Activated T-helper 2 cell treated with anti-CD3 and anti-CD28 coated beads, Interferon-gamma antibody, Interleukin-2, Interleukin-4, amounts not matched to agents 10 μg/mL and 5 μg/mL and 100 μg/mL, durations not matched to agents 14 hours and 24 hours and 36 hours (primary cell): ENCODE results near the gene SLC6A1. TPM values are rescaled to one million over a fixed set of nuclear protein-coding genes. Genes with fewer than 3 reads are reported as not detected.

Source experiments
- DNase-seq: peaks from one replicate; pipeline ENCODE4 v3.0.0; 2021; ENCODE audit warnings: low spot score
- H3K27ac Mint-ChIP-seq: one replicate; pipeline ENCODE4 v1.8.0; 2021; ENCODE audit warnings: mixed read lengths
- H3K27me3 Mint-ChIP-seq: one replicate; pipeline ENCODE4 v1.8.0; 2021; ENCODE audit warnings: low read depth, mixed read lengths
- H3K36me3 Mint-ChIP-seq: one replicate; pipeline ENCODE4 v1.8.0; 2021; ENCODE audit warnings: low read depth, mixed read lengths
- H3K4me1 Mint-ChIP-seq: one replicate; pipeline ENCODE4 v1.8.0; 2021; ENCODE audit warnings: low read depth, mixed read lengths
- H3K4me3 Mint-ChIP-seq: one replicate; pipeline ENCODE4 v1.8.0; 2021; ENCODE audit warnings: low read depth, mild to moderate bottlenecking, moderate library complexity, mixed read lengths
- H3K9me3 Mint-ChIP-seq: one replicate; pipeline ENCODE4 v1.8.0; 2021; ENCODE audit warnings: mixed read lengths
- intact Hi-C: fragments of 100-400 bp; cut with micrococcal nuclease; formaldehyde crosslinking; loops from one replicate; pipeline ENCODE4 v1.15.1; 2023
- total RNA-seq: library from RNA; stranded (reverse); gene quantifications from 2 replicates; pipeline ENCODE4 v1.2.3, GENCODE V29; 2022

Gene SLC6A1
- total RNA-seq, 1 donor from 2014 or later, result not detected

DNA sequence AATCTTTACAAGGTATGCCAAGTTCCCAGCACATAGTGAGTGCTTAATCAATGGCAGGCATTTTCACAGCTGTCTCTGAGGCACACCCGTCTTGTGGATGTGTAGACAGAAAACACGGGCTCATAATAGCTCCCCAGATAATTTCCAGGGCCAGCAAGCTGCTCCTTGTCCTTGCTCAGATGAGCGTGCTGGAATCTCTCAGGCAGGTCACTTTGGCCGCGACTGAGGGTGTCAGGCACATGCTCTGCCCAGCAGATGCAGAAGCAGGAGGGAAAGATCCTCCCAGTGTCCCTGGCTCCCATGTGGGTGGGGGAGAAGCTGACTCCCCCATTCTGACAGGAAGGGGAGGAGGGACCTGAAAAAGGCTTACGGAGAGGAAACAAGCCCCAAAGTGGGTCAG lies 35.6 kb upstream of the SLC6A1 start:
- Mint-ChIP-seq H3K4me3 (no peak overlapping the region), H3K9me3 (no peaks in the 10 kb centered on the region), H3K36me3 (no peaks in the 10 kb centered on the region), H3K4me1 (no peaks in the 10 kb centered on the region), H3K27me3 (no peaks in the 10 kb centered on the region), H3K27ac (no peak overlapping the region)
- no peak for DNase-seq
- intact Hi-C loops, result no loop called here

DNA sequence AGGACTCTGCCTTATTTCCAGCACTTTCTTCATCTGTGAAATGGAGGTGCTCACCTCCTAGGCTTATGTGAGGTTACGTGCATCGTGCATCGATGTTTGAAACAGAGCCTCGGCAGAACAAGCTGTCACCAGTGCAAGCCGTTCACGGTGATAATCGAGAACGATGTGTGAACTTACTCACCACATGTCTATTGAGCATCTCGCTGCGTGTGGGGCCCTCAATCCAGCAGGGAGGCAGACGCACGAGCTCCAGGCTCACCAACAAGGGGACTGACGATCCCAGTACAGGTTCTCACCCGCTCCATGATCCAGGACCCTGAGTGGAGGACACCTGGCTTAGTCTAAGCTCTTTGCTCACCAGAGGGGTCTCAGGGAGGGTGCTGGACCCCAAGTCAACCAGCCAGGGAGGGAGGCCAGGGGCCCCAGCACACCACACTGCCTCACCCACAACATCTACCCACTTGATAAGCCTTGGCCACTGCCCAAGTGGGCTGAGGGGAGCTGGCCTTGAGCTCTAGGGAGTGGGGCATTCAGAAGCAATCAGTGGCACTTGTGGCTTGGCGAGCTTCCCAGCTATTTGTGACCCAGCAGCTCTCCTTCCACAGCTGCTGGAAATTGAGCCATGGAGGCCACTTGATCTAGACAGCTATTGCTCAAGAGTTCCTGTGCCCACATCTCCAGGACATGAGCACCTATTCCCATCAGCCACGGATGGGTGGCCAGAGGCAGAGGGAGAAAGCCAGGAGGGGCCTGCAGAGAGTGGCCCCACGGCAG lies 34.4 kb upstream of the SLC6A1 start:
- intact Hi-C loops, result no loop called here
- Mint-ChIP-seq H3K9me3 (no peaks in the 10 kb centered on the region), H3K4me3 (no peak overlapping the region), H3K36me3 (no peaks in the 10 kb centered on the region), H3K27me3 (no peaks in the 10 kb centered on the region), H3K4me1 (no peaks in the 10 kb centered on the region), H3K27ac (no peak overlapping the region)
- no peak for DNase-seq

DNA sequence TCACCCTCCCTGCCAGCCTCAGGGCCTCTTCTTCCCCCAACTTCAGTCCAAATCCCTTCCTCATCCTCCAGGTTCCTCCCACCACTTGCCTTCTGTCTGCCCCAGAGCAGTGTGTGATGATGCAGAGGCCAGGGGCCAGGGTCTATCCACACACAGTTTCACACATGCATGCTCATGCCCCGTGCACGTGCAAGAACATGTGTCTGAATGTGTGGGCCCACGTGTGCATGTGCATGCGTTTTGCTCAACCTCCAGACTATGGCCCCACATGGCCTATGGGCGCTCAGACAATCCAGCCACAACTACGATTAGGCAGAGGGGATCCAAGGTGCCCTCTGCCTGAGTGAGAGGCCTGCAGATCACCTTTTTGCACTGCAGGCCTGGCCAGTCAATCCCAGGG lies 32.3 kb upstream of the SLC6A1 start:
- Mint-ChIP-seq H3K27me3 (no peaks in the 10 kb centered on the region), H3K4me1 (no peaks in the 10 kb centered on the region), H3K36me3 (no peaks in the 10 kb centered on the region), H3K9me3 (no peaks in the 10 kb centered on the region), H3K4me3 (no peak overlapping the region), H3K27ac (no peak overlapping the region)
- intact Hi-C loops, result no loop called here
- no peak for DNase-seq

DNA sequence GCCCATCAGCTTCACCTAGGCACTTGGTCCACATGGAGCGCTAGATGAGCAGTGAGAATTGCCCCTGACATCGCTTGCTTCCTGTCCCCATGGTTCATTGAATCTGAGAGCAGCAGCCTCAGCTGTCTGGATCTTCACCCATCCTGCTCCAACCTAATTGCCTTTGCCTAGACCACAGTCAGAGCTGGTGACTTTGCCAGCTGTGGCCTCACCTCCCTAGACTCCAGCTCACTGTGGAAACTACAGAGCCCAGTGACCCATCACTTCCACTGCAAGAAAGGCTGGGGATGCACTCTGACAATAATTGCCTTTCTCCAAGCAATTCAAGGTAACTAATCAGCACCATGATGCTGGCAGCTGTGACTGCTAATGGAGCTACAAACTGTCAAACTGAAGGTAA lies 30.6 kb upstream of the SLC6A1 start:
- Mint-ChIP-seq H3K4me1 (no peaks in the 10 kb centered on the region), H3K27ac (no peak overlapping the region), H3K27me3 (no peaks in the 10 kb centered on the region), H3K36me3 (no peaks in the 10 kb centered on the region), H3K9me3 (no peaks in the 10 kb centered on the region), H3K4me3 (no peak overlapping the region)
- intact Hi-C loops, result no loop called here
- no peak for DNase-seq

DNA sequence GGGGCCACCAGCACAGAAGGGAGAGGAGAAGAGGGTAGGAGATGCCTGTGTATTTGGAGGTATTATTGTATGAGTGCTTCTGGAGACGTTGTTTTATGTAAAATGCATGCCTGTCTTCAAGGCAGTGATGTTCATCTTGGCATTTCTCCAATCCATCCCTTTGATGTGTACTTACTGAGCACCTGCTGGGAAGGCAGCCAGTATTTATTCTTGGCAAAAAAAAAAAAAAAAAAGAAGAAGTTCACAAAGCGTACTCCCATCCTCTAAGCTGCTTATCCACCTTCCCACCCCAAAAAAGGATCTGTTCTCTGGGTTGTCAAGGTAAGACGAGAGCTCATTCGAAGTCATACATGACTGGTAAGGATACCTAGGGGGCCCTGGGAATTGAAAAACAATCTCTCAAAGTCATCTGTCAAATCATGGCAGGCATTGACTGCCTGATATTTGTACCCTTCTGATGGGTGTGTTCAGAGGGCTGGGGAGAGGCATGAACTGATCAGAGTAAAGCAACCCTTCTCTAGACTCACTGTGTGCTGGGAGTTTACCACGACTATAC lies 30.0 kb upstream of the SLC6A1 start:
- H3K4me3 Mint-ChIP-seq, result no peak overlapping the region
- DNase-seq, result no peak
- no peaks in the 10 kb centered on the region for H3K27me3 Mint-ChIP-seq
- no peaks in the 10 kb centered on the region for H3K9me3 Mint-ChIP-seq
- no peaks in the 10 kb centered on the region for H3K4me1 Mint-ChIP-seq
- intact Hi-C loops, result no loop called here
- no peak overlapping the region for H3K27ac Mint-ChIP-seq
- H3K36me3 Mint-ChIP-seq, result no peaks in the 10 kb centered on the region

DNA sequence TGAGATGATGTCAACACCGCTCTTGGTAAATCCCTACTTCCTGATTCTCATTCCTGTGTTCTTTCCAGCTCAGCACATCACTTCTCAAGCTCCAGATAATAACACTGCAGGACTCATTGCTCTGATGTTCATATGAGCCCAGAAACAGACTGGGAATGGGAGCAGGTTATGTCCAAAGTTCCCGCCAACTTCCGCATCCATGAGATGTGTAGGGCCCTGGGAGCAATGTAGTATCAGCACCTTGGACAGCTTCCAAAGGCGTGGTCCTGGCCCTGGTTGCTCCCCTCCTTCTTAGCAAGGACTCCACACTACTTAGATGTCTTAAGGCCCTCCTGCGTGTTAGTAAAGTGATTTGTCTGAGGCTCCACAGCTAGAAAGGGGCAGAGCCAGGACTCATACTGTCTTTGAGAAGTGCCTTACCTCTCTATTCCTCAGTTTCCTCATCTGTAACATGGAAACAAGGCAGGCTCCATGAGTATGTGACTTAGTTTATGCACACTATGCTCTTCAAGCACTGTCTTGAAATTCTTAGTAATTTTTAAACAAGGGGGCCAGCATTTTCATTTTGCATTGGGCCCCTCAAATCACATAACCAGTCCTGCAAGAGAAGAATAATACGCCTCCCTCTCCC lies 27.9 kb upstream of the SLC6A1 start:
- Mint-ChIP-seq H3K4me1 (no peaks in the 10 kb centered on the region), H3K9me3 (no peaks in the 10 kb centered on the region), H3K27me3 (no peaks in the 10 kb centered on the region), H3K27ac (no peak overlapping the region), H3K4me3 (no peak overlapping the region), H3K36me3 (no peaks in the 10 kb centered on the region)
- intact Hi-C loops, result no loop called here
- DNase-seq, result no peak

DNA sequence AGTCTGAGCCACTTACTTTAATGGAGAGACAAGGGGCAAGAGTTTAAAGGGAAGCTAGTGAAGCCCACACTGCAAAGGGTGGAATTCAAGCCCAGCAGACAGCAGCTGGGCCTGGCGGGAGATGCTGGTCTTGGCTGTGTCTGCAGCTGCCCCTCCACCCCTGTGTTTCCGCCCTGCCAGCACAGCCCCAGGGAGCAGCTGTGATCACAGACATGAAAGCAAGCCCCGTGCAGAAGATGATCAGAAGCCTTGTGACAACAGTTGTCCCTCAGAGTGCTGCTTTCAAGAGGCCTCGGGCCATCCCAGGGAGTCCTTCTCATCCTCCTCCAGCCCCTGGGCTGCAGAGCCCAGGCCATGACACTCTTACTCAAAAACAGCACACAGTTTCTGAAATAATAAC lies 24.1 kb upstream of the SLC6A1 start:
- Mint-ChIP-seq H3K4me1 (no peaks in the 10 kb centered on the region), H3K27me3 (no peaks in the 10 kb centered on the region), H3K9me3 (no peaks in the 10 kb centered on the region), H3K27ac (no peak overlapping the region), H3K36me3 (no peaks in the 10 kb centered on the region), H3K4me3 (no peak overlapping the region)
- DNase-seq, result no peak
- intact Hi-C loops, result no loop called here

DNA sequence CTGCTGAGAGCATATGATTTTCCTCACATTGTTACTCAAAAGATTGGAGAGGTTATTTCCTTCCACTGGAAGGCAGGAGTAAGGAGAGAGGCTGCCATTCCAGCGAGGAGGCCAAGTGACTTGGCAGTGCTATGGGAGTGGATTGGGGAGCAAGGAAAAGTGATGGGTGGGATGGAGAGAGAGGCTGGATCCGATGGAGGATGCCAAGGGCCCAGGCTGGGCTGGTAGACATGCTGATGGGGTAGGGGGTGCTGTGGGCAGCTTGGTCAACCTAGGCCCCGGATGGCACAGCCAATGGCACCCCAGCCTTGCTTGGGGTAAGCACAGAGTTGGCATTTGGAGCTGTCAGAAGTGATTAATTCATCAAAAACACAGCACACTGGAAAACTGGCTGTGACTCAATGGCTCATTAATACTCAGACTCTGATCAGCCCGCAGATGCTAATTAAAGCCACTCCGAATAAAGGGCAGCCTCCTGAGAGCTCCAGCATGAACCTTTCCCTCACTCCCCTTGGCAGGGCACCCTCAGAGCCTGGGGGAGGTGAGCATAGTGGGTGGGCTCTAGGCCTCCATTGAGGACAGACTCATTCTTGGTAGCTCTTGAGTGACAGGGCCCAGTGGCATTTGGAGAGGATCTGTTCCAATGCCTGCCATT lies 22.1 kb upstream of the SLC6A1 start:
- no peak overlapping the region for H3K4me3 Mint-ChIP-seq
- no peaks in the 10 kb centered on the region for H3K27me3 Mint-ChIP-seq
- no peaks in the 10 kb centered on the region for H3K4me1 Mint-ChIP-seq
- intact Hi-C loops, result no loop called here
- no peak for DNase-seq
- H3K36me3 Mint-ChIP-seq, result no peaks in the 10 kb centered on the region
- H3K27ac Mint-ChIP-seq, result no peak overlapping the region
- H3K9me3 Mint-ChIP-seq, result no peaks in the 10 kb centered on the region

DNA sequence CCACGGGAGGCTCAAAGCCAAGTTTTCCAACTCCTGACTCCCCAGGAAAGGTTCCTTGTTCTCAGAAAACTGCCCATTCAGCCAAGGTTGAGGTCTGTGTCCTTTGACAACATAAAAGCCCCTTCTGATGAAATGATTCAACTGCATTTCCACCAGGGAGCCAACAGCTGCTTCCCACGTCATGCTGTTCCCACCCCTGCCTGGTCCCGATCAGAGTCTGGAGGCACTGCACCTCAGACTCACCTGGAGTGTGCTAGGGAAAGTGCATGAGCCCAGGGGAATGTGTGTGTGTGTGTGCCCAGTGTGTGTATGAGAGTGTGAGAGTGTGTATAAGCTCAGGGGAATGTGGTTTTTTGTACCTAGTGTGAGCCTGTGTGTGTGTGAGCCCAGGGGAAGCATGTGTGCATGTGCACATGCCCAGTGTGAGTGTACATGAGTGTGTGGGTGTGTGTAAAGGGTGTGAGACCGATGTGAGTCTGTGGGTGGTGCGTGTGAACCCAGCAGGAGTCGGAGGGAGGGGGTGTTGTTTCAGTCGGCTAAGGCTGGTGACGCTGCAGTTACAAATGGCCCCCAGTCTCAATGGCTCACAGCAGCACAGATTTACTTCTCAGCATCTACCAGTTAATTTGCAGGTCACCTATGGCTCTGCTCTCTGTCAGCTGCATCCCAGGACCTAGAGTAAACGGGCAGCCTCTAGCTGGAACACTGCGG lies 20.3 kb upstream of the SLC6A1 start:
- Mint-ChIP-seq H3K27ac (no peak overlapping the region), H3K4me3 (no peak overlapping the region), H3K36me3 (no peaks in the 10 kb centered on the region), H3K9me3 (no peaks in the 10 kb centered on the region), H3K4me1 (no peaks in the 10 kb centered on the region), H3K27me3 (no peaks in the 10 kb centered on the region)
- DNase-seq, result no peak
- intact Hi-C loops, result no loop called here

DNA sequence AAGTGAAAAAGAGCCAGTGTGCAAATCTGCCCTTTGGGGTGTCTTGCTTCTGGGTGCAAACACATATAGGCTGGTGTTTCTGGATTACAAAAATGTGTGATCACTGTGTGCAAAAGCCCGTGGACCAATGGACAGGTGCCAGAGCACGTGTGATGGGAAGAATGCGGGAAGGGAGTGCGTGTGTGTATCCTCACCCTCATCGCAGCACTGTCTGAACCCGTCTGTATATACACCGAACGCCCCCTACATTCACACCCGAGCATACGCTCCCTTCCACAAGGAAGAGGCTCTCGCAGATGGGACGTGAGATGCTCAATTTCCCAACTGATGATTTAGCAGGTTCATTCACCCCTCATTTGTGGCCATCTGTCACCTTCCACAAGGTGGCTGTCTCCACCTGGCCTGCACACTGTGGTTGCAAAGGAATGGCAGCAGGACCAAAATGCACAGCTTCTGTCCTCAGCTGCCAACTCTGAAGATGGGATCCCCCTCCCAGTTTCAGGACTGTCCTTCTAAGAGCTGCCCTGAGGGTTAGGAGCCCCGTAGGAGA lies 19.4 kb upstream of the SLC6A1 start:
- Mint-ChIP-seq H3K27me3 (no peaks in the 10 kb centered on the region), H3K27ac (no peak overlapping the region), H3K9me3 (no peaks in the 10 kb centered on the region), H3K36me3 (no peaks in the 10 kb centered on the region), H3K4me1 (no peaks in the 10 kb centered on the region), H3K4me3 (no peak overlapping the region)
- no peak for DNase-seq
- intact Hi-C loops, result no loop called here

DNA sequence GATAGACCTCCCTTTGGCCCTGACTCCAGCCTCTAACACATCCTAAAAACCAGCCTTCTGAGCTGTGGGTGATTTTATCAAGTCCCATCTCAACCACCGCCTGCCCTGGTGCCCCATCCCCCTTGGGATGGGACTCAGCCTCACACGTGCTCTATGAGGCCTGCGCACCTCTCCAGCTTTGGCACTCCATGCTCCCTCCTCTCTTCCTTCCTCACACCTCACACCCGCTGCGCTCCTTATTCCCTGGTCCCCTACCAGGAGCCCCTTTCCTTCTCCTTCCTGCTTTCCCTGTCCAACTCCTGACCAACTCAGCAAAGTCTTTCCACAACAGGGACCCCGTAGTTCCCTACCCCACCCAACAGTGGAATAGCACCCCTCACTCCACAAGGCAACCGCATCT lies 18.4 kb upstream of the SLC6A1 start:
- no peaks in the 10 kb centered on the region for H3K27me3 Mint-ChIP-seq
- no peak overlapping the region for H3K4me3 Mint-ChIP-seq
- H3K9me3 Mint-ChIP-seq, result no peaks in the 10 kb centered on the region
- no peak overlapping the region for H3K27ac Mint-ChIP-seq
- no peaks in the 10 kb centered on the region for H3K4me1 Mint-ChIP-seq
- no peak for DNase-seq
- no peaks in the 10 kb centered on the region for H3K36me3 Mint-ChIP-seq
- intact Hi-C loops, result no loop called here

DNA sequence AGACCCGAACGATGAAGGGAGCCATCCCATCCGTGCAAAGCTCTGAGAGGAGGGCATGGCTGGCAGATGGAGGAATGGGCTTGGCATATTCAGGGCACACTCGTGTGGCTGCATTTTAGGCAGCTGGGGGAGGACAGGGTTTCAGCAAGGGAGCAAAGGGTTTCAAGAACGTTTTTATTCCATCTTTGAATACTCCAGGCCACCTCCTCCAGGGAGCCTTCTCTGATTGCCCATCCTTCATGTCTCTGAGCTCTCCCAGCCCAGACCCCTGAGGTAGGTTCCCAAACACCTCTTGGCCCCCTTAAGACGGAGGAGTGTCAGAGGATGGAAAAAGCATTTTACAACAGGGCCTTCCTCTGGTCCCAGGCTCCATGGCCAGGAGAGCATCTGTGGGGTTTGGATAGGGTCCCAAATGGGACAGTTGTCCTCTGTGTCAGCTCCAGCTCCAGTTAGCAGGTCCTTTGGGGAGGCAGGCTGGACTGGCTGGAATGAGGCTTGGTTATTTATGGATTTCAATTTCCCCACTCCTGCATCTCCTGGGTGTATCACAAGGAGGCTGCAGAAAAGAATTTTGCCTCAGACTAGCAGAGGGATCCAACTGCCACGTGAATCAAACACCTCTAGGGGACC lies 17.7 kb upstream of the SLC6A1 start:
- no peak overlapping the region for H3K4me3 Mint-ChIP-seq
- DNase-seq, result no peak
- no peaks in the 10 kb centered on the region for H3K27me3 Mint-ChIP-seq
- intact Hi-C loops, result no loop called here
- no peaks in the 10 kb centered on the region for H3K9me3 Mint-ChIP-seq
- no peak overlapping the region for H3K27ac Mint-ChIP-seq
- H3K4me1 Mint-ChIP-seq, result no peaks in the 10 kb centered on the region
- H3K36me3 Mint-ChIP-seq, result no peaks in the 10 kb centered on the region
